Measurements from ENCODE around the gene CXADR. TPM values are rescaled to one million over a fixed set of nuclear protein-coding genes. Genes with fewer than 3 reads are reported as not detected.

The CXADR gene
- total RNA-seq, 1 donor from 2014 or later = 24.5 TPM

- Histone ChIP-seq H3K27ac (replicated peaks) (no peak overlapping the region), H3K36me3 (no peaks in the 10 kb centered on the region), H3K27me3 (ENCODE audit: low read depth) (no peaks in the 10 kb centered on the region), H3K4me1 (peaks cover 1% of the 10 kb centered on the region), H3K4me3 (no peak overlapping the region), H3K9me3 (replicated peaks) (no peaks in the 10 kb centered on the region)
- TF ChIP-seq CTCF (IDR thresholded peaks at IDR 0.05; ENCODE audit: borderline replicate concordance) = no peak
- no peak for DNase-seq
- intact Hi-C loops (cut with micrococcal nuclease) = no loop called here
Observed at GRCh38 chr21:17560377-17561025, 47.7 kb downstream of the CXADR start.

- Histone ChIP-seq H3K4me1 (no peaks in the 10 kb centered on the region), H3K4me3 (no peak overlapping the region), H3K36me3 (no peaks in the 10 kb centered on the region), H3K27me3 (ENCODE audit: low read depth) (no peaks in the 10 kb centered on the region), H3K9me3 (replicated peaks) (no peaks in the 10 kb centered on the region), H3K27ac (replicated peaks) (no peak overlapping the region)
- intact Hi-C loops (cut with micrococcal nuclease) = no loop called here
- no peak for DNase-seq
- no peak for TF ChIP-seq CTCF (IDR thresholded peaks at IDR 0.05; ENCODE audit: borderline replicate concordance)
Observed at GRCh38 chr21:17570786-17571185, 57.9 kb downstream of the CXADR start.

- Histone ChIP-seq H3K4me1 (peaks cover 11% of the 10 kb centered on the region), H3K27ac (replicated peaks) (no peak overlapping the region), H3K36me3 (no peaks in the 10 kb centered on the region), H3K9me3 (replicated peaks) (no peaks in the 10 kb centered on the region), H3K27me3 (ENCODE audit: low read depth) (no peaks in the 10 kb centered on the region), H3K4me3 (no peak overlapping the region)
- no peak for DNase-seq
- TF ChIP-seq CTCF (IDR thresholded peaks at IDR 0.05; ENCODE audit: borderline replicate concordance) = no peak
- intact Hi-C loops (cut with micrococcal nuclease) = no loop called here
Observed at GRCh38 chr21:17572431-17572830, 59.6 kb downstream of the CXADR start.

GRCh38 chr21:17575076-17575475, 62.2 kb downstream of the CXADR start:
- Histone ChIP-seq H3K27ac (replicated peaks) (no peak overlapping the region), H3K4me3 (no peak overlapping the region), H3K27me3 (ENCODE audit: low read depth) (no peaks in the 10 kb centered on the region), H3K4me1 (peaks cover 11% of the 10 kb centered on the region), H3K36me3 (no peaks in the 10 kb centered on the region), H3K9me3 (replicated peaks) (no peaks in the 10 kb centered on the region)
- intact Hi-C loops (cut with micrococcal nuclease) = no loop called here
- DNase-seq = no peak
- TF ChIP-seq CTCF (IDR thresholded peaks at IDR 0.05; ENCODE audit: borderline replicate concordance) = no peak

- Histone ChIP-seq H3K36me3 (no peaks in the 10 kb centered on the region), H3K27ac (replicated peaks) (no peak overlapping the region), H3K27me3 (ENCODE audit: low read depth) (no peaks in the 10 kb centered on the region), H3K4me1 (peaks cover 11% of the 10 kb centered on the region), H3K4me3 (no peak overlapping the region), H3K9me3 (replicated peaks) (no peaks in the 10 kb centered on the region)
- no peak for DNase-seq
- no peak for TF ChIP-seq CTCF (IDR thresholded peaks at IDR 0.05; ENCODE audit: borderline replicate concordance)
- intact Hi-C loops (cut with micrococcal nuclease) = no loop called here
Observed at GRCh38 chr21:17576080-17576835, 63.4 kb downstream of the CXADR start.
